NCI-H2029 treated with DMSO at 0.1 percent for 48 hours (cell line): ENCODE measurements around the gene SOX9.

Experiments used
- DNase-seq: peaks from one replicate; lab custom pipeline; 2025; lab: John Stamatoyannopoulos, UW

The SOX9 gene

DNA sequence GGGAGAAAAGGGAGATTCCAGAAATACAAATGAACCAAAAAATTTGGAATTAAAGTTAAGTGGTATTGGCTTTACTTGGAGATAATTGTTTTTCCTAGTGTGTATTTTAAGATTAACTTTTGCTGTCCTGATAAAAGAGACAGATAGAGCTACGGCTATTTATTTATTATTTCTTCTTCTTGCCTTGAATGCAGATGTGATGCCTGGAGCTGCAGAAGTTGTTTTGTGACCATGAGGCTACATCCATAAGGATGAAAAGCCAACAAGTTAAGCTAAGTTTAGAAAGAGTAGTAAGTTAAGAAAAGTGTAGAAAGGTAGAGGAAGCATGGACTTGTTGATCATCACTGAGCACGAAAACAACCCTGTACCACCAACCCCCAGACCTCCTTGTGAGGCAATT, 41.7 kb downstream of the SOX9 start:
- no peak for DNase-seq

DNA sequence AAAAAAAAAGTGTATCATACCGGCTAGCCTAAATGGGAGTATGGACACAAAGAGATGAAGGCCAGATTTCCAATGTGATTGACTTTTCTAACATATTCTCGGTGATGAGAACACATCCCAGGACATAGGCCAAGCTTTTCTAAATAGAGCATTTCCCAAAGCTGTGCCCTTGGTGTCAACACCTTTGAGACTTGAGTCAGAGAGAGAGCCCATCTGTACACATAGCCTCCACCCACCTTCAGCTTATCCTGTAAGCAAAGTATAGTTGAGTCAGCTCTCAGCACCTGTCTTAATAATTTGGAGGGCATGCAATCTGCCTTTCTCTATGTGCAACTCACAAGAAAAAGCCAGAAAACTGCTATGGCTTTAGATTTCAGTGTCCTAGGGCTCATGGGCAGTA, 42.7 kb downstream of the SOX9 start:
- DNase-seq, result no peak

DNA sequence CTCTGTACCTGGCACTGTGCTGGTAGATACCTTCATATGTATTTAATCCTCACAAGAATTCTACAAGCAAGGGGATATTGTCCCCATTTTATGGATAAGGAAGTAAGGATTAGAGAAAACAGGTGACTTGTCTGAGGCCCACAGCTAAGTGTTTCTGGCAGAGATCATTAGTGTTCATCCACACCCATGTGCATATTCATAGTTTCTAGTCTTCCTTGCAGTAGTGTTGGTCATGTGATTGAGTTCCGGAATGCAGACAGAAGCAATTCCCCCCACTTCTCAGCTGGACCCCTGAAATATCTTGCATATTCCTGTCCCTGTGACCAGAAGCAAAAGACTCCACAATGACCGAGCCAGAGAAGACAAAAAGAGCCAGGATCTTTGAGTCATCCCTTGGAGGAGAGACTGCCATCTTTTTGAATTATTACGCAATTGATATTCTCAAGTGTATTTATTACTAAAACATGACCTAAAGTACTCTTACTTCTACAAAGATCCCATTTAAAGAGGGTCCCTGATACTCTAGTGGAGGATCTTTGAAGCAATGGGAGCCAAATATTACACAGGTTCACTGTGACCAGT, 43.4 kb downstream of the SOX9 start:
- DNase-seq, result no peak

DNA sequence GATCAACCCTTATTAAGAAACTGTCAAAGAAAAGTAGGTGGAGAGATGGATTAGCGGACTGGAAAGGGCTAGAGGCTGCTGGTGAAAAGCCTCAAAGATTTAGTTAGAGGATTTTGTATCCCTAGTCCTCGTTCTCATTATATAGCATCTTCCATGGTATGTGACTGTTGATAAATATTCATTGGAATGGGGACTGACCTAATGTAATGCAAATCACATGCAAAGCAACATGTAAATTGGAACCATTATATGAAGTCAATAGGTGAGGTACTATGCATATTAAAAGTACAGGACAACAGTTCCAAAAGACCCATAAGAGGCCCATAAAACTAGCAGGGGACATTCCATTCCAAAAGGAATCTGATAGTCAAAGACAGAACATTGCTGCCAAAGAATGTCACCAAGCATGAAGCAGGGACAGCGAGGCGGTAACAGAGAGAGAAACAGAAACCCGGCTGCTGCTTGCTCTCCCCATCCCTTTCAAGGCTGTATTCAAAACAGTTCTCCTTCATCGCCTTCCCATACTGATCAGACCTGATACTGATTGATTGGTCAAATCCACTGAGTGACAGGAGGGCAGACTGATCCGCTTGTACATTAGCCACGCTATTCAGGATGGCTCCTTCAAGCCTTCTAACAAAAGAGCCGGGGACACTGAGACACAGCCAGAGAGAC, 44.5 kb downstream of the SOX9 start:
- no peak for DNase-seq

DNA sequence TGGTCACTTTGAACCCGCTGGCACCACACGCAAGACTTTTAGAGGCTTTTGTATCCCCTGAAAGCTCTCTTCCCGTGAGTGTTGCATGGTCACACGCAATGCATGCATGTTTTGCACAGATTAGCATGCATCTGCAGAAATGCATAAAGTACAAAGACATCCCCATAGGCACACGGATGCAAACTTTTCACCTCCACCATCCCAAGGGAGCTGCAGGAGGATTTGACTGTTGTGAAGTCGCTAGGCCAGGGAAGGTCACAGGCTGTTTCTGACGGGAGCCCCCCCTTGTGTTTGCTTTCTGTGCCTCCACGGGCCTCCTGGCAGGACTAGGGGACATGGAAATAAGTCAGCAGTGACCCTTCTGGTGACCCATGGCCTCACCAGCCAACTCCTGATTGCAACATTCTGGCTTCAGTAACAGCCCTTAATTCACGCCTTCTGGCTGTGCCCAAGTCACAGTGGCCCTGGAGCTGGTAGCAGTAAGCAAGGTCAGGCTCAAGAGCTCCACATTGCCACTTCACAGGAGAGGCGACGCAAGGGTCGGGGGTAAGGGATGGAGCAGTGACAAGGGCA, 45.1 kb downstream of the SOX9 start:
- no peak for DNase-seq

DNA sequence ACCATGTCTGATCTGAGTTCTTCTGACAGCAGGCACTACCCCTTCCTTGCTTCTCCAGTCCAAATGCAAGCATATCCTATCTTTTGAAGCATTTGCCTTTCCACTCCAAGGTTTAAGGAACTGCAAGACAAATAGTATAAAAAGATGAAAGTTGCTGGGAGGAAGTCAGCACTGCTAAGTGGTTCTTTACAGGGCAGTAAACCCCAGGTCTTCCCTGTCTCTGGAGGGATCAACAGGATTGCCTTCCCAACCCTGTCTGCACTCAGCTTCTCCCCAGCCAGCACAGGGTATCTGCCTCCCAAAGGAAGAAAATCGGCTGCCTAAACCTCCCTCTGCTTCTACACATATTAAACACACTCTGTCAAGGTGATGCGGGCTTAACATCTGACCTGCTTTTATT, 46.8 kb downstream of the SOX9 start:
- no peak for DNase-seq

DNA sequence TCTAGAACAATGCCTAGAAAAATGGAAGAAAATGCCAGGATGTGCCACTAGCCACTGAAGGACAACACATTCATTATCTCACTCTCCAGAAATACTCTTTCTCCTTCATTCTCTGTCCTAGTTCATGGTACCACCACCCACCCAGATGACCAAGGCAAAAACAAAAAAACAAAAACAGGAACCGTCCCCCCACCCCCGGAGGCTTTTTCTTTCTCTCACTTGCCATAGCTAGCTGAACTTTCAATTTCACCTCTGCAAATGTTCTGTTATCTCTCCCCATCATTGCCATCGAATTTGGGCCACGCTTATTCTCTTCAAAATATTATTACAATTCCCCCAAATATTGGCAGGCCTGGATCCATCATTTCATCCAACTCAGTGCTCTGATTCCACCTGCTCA, 49.0 kb downstream of the SOX9 start:
- no peak for DNase-seq

DNA sequence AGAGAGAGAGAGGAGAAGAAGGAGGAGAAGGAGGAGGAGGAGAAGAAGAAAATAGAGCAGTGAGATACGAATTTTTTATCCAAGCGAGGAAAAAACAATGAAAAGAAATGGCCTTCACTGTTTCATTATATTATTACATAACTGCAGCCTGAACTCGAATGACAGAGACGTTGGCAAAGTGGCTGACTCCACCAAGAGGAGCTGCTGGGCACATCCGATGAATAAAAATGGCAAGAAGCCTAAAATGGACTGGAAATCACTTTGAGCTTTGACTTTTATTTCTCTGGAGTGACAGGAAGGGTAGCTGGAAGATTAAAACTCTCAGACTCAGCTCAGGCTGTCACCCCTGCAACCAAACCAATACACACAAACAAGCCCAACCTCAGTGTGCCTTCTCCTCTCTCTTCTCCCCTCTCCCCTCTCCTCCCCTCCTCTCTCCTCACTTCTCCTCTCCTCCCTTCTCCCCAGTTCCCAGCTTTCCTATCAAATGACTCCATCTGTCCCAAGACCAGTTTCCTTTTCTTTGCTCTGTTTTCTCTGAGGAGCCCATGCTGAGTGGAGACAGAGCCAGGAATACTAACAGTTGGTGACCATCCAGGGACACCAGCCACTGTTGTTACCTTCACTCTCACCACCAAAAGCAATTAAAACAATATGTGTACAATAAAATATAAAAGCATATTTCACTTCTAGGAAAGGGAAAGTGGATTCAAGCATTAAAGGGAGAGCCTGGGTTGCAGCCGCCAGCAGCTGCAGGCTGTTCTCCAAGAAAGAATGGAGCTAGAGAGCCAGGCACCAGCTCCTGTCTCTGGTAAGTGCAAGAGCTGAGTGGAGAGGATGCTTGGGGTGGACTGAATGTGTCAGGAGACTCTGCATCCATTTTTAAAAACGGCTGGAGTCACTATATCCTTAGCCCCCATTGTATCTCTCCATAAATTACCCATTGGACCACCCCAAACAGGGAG, 51.2 kb downstream of the SOX9 start:
- no peak for DNase-seq

DNA sequence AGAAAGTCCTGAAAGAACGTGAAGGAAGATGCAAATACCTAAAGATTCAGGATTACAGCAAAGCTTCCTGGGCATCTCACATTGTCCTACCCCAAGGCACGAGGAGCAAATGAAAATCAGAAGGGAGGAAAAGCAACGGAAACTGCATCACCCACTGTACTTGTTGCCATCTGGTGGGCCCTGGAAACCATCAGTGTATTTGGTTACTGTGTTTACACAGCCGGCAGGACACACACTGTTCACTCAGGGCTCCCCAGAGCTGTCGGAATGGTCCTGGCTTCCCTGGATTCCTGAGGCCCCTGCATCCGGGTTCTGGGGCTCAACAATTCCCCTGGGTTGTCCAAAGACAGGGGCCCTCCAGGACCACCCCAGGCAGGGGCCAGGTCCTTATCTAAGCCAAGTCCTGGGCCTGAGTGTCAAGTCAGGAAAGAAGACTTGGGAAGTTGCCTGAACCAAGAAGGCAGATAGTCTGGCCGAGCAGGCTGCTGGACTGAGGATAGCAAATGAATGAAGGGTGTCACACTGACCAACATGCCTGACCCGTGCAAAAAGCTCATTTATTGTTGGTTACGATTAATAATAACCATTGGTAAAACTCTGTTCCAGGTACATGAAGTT, 52.8 kb downstream of the SOX9 start:
- DNase-seq, result peak; percentile 55

DNA sequence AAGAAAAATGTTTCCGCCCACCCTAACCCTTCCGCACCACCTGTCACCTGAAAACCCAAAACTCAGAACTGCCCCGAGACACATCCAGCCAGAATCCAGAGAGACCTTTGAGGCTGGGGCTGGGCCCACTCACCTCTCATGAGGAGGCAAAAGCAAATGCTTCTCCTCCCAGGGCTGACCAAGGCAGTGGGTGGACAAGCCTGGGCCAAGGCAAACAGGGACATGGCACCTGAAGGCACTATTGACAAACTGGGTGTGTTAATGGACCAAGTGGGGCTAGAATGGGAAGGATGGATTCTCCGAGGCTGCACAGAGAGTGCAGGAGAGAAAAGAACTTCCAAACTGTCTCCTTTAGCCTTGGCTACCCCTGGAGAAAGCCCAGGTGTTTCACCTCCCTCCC, 54.4 kb downstream of the SOX9 start:
- DNase-seq, result no peak
